ENCODE data around the gene TMEM63B.

DNA sequence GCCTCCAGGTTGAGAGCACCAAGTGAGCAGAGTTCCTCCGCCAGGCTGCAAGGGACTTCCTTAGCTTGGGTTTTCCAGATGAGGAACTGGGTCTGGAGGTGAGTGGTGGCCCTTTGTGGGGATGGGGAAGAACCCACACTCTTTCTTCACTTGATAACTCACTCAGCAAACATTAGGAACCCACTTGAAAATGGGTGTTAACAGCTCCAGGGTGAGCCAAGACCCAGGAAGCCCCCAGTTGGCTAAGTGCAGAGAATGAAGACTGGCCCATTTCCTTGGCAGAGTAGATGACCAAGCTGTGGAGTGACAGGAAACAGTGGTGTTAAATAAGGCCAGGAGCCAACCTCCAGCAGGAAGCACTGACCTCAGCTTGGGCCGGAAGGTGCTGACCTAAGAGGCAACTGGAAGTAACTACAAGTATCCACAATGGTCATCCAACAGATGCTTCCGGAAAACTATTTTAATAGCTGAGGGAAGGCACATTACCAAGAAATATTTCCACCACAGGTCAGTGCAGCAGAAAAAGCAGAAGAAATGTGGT lies 22.8 kb upstream of the TMEM63B start:
- TF ChIP-seq EZH2 (IDR thresholded peaks at IDR 0.05; ENCODE audit: insufficient read depth, poor library complexity, severe bottlenecking) (no peak), EZH2phosphoT487 (IDR thresholded peaks at IDR 0.05; ENCODE audit: insufficient read depth, low read depth) (no peak)
